ENCODE measurements around the gene CASQ2.

- no peak for TF ChIP-seq RFX5 (IDR thresholded peaks at IDR 0.05)
- TF ChIP-seq RCOR1 (IDR thresholded peaks at IDR 0.05; ENCODE audit: low read depth, low read length), result no peak
- TF ChIP-seq CTCF (IDR thresholded peaks at IDR 0.05), result no peak
- TF ChIP-seq KDM5A (IDR thresholded peaks at IDR 0.05), result no peak
- TF ChIP-seq NR3C1 (IDR thresholded peaks at IDR 0.05), result no peak
- no peak for TF ChIP-seq SMC3 (IDR thresholded peaks at IDR 0.05)
Observed at GRCh38 chr1:115677565-115677964, 90.9 kb downstream of the CASQ2 start.

All from A549 (cell line).